Ramos (cell line): ENCODE data around the gene EPB42.

Experiments used
- in situ Hi-C: fragments of 300-500 bp; cut with MboI; formaldehyde crosslinking; loops from one replicate; pipeline ENCODE4 v1.14.3; 2022; ENCODE audit warnings: low sequenced_read_pairs; ENCODE audit not compliant: unreplicated experiment

EPB42 gene

DNA sequence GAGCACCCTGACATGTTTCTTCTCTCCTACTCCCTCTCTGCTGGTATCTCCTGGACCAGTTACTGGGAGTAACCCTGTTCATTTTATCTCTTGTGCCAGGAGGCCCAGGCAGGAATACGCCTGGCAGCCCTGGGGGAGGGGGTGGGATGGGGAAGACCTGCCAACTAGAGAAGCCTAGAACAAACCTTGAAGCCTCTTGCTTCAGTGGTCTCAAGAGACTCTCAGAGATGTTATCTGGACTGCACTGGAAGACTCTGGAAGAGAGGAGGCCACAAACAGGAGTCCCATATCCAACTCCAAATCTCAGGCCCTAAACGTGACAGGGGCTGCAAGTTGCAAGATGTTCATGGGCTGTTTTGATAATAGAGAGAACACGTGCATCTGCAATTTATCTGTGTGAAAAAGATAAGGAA lies at the start of gene EPB42:
Gene EPB42, minus strand, starts transcription at position 28 of the 413 bp plus-strand sequence. CDS start 193 bp downstream, outside the sequence.
- in situ Hi-C loops, result no loop called here

DNA sequence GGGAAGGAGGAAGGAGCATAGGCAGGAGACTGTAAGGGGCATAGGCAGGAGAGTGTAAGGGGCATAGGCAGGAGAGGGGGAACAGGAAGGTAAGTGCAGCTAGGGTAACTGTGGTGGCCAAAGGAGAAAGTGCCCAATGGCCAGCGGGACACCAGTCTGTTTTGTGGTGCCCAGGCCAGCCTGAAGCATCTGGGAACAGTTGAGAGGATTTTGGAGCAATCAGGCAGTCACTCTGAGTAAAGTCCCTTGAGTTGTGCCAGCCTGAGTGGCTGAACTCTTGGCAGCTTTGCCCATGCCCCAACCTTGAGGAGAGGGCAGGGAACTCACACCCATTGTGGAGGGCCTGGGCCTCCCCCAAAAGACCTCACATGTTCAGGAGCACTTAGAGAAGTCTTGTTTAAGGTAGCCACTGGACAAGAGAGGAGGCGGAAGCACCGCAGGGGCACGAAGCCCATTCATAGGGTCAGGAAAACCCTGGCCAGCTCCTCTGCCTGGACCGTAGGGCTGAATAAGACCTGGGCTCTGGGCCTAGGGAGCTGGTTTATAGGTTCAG lies 49.4 kb upstream of the EPB42 start:
- in situ Hi-C loops, result no loop called here

DNA sequence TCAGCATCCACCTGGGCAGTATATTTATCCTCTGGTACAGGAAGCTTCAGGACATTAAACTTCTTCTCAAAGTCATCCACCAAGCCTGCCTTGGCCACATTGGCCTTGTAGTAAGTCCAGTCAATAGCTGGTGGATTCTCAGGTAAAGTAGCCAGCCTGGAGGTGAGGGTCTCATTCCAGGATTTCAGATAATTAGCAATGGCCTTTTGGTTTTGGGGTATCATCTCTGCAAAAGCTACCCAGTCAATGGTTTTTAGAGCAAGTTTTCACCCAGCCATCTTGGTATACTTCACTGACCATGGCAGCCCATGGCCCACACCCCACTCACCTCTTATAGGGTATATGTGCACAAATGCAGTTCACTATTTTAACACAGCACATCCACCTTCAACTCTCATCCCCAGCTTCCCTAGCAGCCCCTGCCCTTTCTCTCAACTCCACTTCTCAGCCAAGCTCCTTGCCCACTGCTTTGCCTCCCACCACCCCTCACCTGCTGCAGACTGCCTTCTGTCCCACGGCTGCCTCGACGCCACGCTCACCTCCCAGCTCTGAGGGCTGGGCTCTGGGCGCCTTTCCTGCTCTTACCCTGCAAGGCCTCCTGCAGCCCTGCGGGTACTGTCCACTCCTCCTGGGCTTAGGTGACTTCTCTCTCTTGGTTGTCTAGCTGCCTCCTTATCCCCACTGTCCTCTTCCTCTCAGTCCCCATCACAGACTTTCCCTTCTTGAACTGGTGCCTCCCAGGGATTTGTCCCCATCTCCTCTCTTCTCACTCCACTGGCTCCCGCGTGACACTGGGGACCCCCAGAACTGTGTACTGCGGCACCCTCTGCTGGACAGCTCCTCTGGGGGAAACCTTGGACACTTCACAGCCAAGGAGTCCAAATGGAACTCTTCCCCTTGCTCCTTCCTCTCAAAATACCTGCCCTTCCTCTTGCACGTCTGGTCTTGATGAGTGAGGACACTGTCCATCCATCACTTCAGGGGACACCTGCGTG lies 47.6 kb upstream of the EPB42 start:
- in situ Hi-C loops, result no loop called here

DNA sequence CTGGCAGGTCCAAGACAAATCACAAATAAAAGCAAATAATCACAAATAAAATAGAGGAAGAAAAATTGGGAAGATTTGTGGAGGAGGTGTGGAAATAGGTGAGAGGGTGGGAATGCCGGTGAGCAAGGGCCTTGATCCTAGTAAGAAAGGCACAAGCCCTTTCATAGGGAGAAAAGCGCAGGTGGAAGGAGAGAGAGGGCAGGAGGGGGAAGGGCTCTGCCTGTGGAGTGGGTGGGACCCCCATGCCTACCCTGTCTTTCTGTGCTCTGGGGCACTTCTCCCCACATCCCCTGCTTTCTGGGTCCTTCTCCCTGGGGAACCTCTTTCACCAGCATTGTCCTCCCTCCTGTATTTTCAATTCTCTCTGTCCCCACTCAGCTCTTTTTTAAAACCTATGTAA lies 46.6 kb upstream of the EPB42 start:
- in situ Hi-C loops, result no loop called here

DNA sequence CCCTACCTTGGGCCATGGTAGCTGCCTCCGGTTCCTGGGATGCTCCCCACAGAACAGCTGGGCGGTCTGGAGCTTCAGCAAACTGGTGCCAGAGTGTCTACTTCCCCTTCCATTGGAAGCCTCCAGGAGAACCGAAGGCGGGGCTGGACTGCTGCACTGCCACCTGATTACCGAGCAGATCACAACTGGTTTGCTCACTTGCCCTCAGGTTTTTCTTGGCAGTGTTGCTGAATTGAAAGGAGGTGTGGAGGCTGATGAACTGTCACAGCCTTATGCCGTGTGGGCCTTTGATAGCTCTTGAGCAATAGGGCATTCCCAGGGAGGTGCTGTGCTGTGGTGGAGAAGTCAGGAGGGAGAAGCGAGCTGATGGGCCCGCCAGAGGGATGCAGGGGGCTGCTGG lies 46.0 kb upstream of the EPB42 start, which contains the start of gene TGM5:
Gene TGM5, minus strand, starts transcription at position 95 of the 400 bp plus-strand sequence. Its CDS starts 79 bp downstream, at position 16.
- in situ Hi-C loops, result no loop called here

DNA sequence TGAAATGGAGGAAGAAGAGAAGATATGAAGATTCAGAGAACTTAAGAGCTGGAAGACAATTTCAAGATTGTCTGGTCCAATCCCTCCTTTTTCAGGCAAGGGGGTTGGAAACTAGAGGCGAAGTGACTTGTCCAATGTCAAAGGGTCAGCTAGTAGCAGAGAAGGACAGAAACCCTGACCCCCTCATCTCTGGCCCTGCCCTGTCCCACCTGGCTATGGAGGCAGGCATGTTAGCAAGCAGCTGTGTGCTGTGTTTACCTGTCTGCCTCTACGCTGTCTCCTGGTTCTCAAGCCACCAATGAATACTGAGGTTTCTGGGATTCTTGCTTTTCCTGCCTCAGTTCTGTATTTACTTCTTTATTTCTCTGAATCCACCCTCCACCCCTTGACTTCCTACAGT lies 45.6 kb upstream of the EPB42 start:
- in situ Hi-C loops, result no loop called here

DNA sequence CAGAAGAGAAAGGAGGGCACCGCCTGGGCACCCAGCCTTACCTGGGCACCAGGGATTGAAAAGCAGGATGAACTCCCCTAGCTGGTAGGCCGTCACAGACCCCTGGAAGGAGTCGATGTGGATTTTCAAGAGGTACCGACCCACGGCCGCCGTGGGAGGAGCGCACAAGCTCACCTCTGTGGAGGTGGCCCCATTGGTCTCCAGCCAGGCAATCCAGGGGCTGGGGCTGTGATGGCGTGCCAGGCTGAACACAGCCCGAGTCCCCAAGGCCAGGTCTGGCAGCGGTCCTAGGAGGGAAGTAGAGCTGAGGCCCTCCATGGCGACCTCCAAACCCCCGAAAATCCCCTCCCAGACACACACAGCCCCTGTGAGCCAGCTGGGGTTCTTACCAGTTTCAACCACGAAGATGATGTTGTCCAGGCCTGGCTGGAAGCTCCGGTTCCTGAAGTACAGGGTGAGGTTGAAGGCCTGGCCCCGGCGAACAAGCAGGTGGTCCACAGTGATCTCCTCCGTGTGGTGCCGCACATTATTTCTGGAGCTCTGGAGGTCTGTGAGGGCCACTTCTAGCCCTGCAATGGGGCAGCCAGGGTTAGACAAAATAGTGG lies 39.3 kb upstream of the EPB42 start:
- in situ Hi-C loops, result no loop called here

DNA sequence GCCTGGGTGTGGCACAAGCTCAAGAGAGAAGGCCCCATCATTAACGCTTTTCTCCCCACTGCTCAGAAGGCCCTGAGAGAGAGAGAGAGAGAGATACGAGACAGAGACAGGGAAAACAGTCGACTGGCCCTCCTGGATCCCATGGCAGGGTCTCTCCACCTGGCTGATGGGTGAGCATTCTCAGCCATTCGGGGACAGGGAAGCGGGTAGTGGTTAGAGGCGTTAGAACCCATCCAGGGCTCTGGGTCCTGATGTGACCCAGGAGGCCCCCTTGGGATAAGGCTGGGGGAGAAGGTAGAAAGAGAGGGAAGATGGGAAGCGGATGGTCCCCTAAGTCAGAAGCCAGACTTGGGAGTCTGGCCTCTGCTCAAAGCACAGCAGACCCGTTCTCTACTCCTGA lies 38.0 kb upstream of the EPB42 start:
- in situ Hi-C loops, result no loop called here

DNA sequence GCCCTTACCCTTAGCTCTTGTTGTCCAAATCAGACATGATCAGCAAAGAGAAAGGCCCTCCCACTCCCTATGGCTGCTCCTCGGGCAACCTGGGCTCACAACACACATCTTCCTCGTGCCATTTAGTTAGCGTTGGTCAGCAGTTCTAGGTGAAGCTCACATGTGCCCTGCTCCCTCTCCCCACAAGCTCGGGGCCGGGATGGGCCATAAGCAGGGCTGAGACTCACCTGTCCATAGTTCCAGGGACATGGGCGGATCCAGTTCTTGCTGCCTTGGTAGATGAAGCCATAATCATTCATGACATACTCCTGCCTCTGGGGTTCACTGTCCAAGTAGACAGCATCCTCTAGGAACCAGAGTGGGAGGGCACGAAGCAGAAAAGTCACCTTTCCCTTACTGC lies 35.5 kb upstream of the EPB42 start:
- in situ Hi-C loops, result no loop called here

DNA sequence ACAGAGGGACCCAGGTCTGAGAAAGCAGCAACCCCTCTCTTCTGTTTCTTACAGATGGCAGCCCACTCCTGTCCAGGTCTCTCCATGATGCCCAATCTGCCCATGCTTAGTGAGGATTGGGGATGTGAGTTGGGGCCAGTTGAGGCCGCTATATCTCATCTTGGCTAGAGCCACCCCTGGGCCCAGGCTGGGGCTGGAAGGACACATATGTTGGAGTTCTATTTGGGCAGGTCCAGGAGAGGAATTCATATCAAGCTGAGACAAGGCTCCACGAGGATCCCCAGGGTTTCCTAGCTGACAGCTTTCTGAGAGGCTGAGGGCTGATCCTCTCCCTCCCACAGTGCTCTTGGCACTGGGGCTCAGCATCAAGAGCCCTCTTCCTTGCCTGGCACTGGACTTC lies 34.6 kb upstream of the EPB42 start:
- in situ Hi-C loops, result no loop called here

DNA sequence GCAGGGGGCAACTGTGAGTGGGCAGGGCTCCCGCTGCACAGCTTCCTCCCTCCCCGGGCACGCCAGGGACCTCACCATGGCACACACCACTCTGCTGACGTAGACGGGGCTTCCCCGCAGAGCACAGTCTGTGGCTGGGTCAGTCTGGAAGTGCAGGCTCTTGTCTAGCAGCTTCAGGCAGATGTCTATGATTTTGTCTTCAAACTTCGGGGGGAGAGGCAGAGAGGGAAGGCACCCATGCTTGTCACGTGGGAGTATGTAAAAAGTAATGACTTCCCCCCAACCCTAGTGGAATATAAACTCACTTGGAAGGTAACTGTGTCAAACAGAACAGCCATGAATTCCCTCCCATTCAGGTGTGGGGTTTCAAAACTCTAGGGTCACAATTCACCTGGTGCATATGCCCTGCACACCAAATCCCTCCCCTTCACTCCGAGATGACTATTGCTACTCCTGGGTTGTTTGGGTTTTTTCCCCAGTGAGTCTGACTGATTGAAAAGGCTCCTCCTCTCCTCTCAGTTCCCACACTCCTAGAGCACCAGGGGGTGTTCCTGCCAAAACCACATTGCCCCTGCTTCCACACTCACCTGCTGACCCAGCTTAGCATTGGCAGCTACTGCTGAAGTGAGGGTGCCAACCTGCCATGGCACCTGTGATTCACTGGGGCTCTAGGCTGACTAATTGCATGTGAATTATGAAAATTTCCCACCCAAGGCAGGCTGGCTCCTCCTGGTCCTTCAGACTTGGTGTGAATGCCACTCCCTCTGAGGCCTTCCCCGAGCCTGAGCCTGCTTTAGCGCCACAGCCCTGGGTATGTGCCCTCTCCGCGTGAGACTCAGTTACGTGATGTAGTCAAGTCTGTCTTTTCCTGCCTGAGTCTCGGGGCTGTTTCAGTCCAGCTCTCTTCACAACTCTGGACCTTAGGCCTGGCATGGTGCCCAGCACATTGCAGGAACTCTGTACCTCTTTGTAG lies 32.9 kb upstream of the EPB42 start:
- in situ Hi-C loops, result no loop called here

DNA sequence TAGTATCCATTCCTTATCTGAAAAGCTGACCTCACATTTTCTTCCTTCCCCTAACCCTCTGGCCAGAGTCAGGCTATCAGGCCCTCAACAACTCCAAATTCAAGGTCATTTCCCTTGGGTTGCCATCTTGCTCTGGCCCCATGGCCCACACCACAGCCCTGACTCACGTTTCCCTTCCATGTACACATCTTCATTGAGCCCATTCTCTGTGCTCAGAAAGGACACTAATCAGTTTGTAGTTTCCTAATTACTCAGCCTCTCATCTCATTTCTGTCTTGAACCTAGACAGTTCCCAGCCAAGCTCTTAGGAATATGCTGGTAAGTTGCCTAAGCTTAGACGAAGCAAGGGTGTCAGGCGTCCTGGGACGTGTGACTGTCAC lies 31.0 kb upstream of the EPB42 start:
- in situ Hi-C loops, result no loop called here

DNA sequence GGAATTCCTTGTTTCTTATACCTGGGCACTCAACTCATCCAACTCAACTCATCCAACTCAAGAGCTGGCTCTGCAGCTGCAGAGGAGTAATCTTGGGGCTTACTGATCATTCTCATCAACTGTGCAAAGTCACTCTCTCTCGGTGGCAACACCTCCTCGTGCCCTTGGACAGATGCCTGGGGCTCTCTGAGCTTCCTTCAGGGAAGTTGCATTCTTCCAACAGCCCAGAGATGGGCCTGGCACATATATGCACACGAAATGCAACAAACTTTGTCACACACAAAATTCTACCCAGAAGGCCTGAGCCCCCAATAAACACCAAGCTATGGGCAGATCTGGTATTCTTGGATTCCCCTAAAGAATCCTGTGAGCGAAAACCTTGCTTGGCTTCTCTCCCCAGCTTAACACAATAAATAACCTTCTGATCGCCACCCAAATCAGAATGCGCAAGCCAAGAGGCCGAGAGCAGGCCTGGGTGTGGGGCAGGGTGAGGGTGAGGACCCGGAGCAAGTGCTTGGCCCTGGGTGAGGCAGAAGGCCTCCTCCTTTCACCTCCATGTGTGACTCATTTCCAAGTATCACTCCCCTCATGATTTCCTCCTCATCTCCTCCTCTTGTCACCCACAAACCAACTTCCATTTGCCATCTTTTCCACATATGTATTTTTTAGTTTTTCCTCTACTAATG lies 30.5 kb upstream of the EPB42 start:
- in situ Hi-C loops, result no loop called here

DNA sequence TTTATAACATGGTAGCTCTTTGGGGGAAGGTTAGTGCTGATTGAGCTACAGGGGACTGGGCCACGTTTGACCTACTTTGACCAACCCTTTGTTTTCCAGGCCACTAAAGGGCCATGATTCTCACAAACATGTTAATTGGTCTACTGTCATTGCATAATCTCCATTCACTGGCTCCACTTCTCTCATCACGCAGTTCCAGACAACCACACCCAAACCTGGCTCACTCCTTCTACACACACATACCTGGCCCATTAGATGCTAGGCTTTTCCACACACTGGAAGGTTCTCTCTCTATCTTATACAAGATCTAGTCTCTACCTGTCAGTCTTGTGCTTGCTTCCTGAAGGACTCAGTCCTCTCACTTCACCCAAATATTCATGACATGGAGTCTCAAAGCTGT lies 30.0 kb upstream of the EPB42 start:
- in situ Hi-C loops, result no loop called here

DNA sequence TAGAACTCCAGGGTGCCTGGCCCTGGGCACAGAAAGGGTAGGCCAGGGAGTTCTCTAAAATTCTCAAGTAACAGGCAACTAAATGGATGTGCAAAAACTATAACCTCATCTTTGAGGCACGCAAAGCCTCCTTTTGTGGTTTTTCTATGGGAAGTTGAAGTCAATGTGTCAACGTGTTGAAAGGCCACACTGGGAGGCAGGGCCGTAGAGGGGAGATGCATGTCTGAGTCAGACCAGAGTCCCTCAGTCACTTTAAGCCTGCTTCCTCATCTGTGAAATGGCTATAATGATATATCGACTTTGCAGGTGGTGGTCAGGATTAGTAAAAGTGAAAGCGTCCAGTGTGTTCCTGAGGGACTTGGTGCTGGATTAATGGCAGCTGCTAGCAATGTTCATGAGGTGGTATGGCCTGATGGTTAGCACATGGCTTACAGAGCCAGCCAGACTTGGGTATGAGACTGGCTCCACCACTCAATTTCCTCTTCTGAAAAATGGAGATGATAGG lies 28.9 kb upstream of the EPB42 start:
- in situ Hi-C loops, result no loop called here

DNA sequence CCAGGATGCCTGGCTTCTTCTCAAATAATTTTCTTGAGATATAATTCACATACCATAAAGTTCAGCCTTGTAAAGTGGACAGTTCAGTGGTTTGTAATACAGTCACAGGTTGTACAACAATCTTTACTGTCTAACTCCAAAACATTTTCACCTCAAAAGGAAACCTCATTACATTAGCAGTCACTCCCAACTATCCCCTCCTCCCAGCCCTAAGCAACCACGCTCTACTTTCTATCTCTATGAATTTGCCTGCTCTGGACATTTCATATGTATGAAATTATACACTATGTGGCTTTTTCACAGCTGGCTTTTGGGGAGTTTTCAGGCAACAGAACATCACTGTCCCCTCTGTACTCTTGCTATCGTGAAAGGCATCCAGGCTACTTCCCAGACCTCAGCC lies 28.4 kb upstream of the EPB42 start:
- in situ Hi-C loops, result no loop called here

DNA sequence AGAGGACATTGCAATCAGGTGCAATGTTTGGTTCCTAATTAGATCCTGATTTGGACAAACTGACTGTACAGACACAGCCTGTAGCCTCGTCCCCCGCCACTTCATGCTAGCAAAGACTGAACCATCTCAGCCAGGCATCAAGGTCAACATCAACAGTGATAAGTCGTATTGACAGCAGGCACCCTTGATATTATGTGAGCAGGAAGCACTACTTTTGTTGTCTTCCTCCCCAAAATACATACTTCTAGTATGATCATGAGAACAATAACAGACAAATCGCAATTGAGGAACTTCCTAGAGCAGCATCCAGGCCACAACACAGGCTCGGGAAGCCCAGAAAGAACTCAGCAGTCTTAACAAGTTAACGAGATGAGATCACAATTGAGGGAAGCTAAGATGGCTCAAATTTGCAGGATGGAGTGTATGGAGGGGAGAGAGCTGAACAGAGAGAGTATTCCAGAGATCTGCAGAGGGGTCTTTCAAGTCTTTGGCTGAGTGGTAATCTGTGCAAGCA lies 25.5 kb upstream of the EPB42 start:
- in situ Hi-C loops, result no loop called here

DNA sequence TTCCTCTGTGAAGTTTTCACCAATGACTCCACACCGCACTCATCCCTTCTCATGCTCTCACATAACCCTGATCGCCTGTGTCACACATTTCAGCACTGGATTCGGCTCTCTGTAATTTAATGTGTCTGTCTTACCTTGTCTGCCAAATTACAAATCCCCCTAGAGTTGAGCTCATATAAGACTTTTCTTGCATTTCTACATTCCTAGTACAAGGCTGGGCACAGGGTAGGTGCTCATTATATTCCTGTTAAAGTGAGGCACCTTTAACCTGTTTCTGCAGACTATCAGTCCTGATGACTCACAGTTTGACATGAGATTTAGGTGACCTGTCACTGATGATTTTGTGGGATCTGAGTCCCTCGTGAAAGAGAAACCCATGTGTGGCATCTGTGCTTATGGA lies 23.3 kb upstream of the EPB42 start:
- in situ Hi-C loops, result no loop called here

DNA sequence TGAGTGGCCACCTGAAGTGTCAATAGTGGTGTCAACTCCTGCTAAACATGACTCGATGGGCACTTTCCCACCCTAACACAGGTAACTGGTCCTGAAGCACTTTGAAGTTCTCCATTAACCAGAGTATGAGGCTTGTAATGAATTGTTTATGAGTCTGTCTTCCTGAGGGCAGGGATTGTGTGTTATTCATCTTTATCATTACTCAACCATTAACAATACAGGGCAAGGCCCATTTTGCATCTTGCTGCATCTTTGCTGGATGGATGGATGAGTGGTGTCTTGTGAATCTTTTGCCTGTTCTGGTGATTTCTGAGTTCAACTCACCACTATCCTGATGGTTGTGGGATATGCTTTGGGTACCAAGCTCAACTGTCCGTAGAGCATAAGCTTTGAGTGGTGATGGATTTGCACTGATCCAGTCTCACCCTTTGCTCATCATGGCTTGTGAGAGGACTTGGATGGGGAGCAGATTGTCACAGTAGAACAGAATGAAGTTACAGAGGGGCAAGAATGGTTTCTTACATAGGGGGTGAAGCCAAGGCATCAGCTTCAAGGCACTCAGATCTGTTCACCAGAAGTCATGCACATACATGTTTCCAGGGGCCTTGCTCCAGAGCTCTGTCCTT lies 22.3 kb upstream of the EPB42 start:
- in situ Hi-C loops, result no loop called here
